ENCODE data around the gene OR8J1. TPM values are rescaled to one million over a fixed set of nuclear protein-coding genes. Genes with fewer than 3 reads are reported as not detected.
"Not testable (repeated sequence)": the region's sequence is repeated elsewhere in the genome, so short reads cannot be mapped to it uniquely, and the experiment has no call there.

OR8J1 gene
- polyA plus RNA-seq, 1 donor (not counting 4 experiments of a cell fraction or from before 2014, with no cell fraction given), result not detected

DNA sequence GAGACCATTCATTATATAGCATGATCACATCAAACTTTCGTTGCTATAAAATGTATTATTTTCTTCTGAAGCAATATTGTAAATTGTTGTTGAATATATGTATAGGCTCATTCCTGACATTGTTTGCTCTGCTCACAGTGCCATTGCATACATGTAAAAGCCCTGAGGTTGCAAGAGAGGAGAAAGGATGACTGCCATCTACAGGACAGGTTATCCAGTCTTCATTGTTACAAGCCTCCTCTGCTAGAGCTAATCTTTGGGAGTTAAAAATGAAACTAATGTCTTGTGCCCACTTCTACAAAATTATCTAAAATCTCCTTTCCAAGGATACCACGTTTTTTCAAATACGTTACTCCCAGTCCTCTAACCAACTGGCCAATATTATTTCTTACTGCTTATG is 42.0 kb downstream of the OR8J1 start:
- FAIRE-seq (no peak), DNase-seq (ENCODE audit: low read depth, low spot score) (no peak)
- dilution Hi-C loops (cut with MboI; ENCODE audit: extremely low pct_ligation_motif_present, low sequenced_read_pairs), result no loop called here
- Histone ChIP-seq H3K36me3 (ENCODE audit: control insufficient read depth in 2 of 2, extremely low read depth in 1 of 2, insufficient read depth in 2 of 2, low read length in 2 of 2) (no peaks in the 10 kb centered on the region), H2AFZ (ENCODE audit: control insufficient read depth, low read length) (no peak overlapping the region), H3K9me1 (ENCODE audit: control insufficient read depth, extremely low read depth, insufficient read depth, low read length) (no peaks in the 10 kb centered on the region), H3K4me3 (ENCODE audit: control insufficient read depth in 2 of 3, extremely low read depth in 1 of 3, insufficient read depth in 2 of 3, low read depth in 1 of 3, low read length in 3 of 3) (no peak overlapping the region), H3K4me1 (ENCODE audit: control insufficient read depth, extremely low read depth, insufficient read depth, low read length) (no peaks in the 10 kb centered on the region), H3K9me3 (ENCODE audit: control insufficient read depth, low read depth, low read length) (no peaks in the 10 kb centered on the region), H4K20me1 (ENCODE audit: control insufficient read depth, extremely low read depth, insufficient read depth, low read length) (no peaks in the 10 kb centered on the region), H3K9ac (ENCODE audit: control insufficient read depth, extremely low read depth, insufficient read depth, low read length) (no peak overlapping the region), H3K4me2 (ENCODE audit: control insufficient read depth, extremely low read depth, insufficient read depth, low read depth, low read length) (no peak overlapping the region), H3K27ac (ENCODE audit: control insufficient read depth, insufficient read depth, low read length) (no peak overlapping the region), H3K79me2 (ENCODE audit: control insufficient read depth, insufficient read depth, low read length) (no peaks in the 10 kb centered on the region), H3K27me3 (ENCODE audit: control insufficient read depth, extremely low read depth, insufficient read depth, low read length) (no peaks in the 10 kb centered on the region)
- TF ChIP-seq EZH2 (IDR thresholded peaks at IDR 0.05; ENCODE audit: low read length), result no peak
- TF ChIP-seq, protein P1, sequence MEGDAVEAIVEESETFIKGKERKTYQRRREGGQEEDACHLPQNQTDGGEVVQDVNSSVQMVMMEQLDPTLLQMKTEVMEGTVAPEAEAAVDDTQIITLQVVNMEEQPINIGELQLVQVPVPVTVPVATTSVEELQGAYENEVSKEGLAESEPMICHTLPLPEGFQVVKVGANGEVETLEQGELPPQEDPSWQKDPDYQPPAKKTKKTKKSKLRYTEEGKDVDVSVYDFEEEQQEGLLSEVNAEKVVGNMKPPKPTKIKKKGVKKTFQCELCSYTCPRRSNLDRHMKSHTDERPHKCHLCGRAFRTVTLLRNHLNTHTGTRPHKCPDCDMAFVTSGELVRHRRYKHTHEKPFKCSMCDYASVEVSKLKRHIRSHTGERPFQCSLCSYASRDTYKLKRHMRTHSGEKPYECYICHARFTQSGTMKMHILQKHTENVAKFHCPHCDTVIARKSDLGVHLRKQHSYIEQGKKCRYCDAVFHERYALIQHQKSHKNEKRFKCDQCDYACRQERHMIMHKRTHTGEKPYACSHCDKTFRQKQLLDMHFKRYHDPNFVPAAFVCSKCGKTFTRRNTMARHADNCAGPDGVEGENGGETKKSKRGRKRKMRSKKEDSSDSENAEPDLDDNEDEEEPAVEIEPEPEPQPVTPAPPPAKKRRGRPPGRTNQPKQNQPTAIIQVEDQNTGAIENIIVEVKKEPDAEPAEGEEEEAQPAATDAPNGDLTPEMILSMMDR (optimal IDR thresholded peaks at IDR 0.05 in 1 of 3, IDR thresholded peaks at IDR 0.05 in 1 of 3, conservative IDR thresholded peaks at IDR 0.05 in 1 of 3; ENCODE audit: extremely low read depth in 1 of 3, insufficient read depth in 2 of 3, low read length in 3 of 3), result no peak

DNA sequence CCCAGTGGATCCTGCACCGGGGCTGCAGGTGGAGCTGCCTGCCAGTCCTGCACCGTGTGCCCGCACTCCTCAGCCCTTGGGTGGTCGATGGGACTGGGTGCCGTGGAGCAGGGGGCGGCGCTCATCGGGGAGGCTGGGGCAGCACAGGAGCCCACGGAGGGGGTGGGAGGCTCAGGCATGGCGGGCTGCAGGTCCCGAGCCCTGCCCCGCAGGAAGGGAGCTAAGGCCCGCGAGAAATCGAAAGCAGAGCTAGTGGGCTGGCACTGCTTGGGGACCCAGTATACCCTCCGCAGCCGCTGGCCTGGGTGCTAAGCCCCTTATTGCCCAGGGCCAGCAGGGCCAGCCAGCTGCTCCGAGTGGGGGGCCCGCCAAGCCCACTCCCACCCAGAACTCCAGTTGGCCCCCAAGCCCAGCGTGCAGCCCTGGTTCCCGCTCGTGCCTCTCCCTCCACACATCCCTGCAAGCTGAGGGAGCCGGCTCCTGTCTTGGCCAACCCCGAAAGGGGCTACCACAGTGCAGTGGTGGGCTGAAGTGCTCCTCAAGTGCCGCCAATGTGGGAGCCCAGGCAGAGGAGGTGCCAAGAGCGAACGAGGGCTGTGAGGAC is 47.9 kb downstream of the OR8J1 start:
- H3K9me3 ChIP-seq (ENCODE audit: control insufficient read depth, low read depth, low read length); H3K79me2 ChIP-seq (ENCODE audit: control insufficient read depth, insufficient read depth, low read length); H3K36me3 ChIP-seq (ENCODE audit: control insufficient read depth in 2 of 2, extremely low read depth in 1 of 2, insufficient read depth in 2 of 2, low read length in 2 of 2); H3K9ac ChIP-seq (ENCODE audit: control insufficient read depth, extremely low read depth, insufficient read depth, low read length); H2AFZ ChIP-seq (ENCODE audit: control insufficient read depth, low read length); H3K27me3 ChIP-seq (ENCODE audit: control insufficient read depth, extremely low read depth, insufficient read depth, low read length); H3K27ac ChIP-seq (ENCODE audit: control insufficient read depth, insufficient read depth, low read length); H3K4me3 ChIP-seq (ENCODE audit: control insufficient read depth in 2 of 3, extremely low read depth in 1 of 3, insufficient read depth in 2 of 3, low read depth in 1 of 3, low read length in 3 of 3); H3K4me2 ChIP-seq (ENCODE audit: control insufficient read depth, extremely low read depth, insufficient read depth, low read depth, low read length); FAIRE-seq; H3K4me1 ChIP-seq (ENCODE audit: control insufficient read depth, extremely low read depth, insufficient read depth, low read length); H3K9me1 ChIP-seq (ENCODE audit: control insufficient read depth, extremely low read depth, insufficient read depth, low read length); dilution Hi-C loops (cut with MboI; ENCODE audit: extremely low pct_ligation_motif_present, low sequenced_read_pairs); H4K20me1 ChIP-seq (ENCODE audit: control insufficient read depth, extremely low read depth, insufficient read depth, low read length); DNase-seq (ENCODE audit: low read depth, low spot score): not testable (repeated sequence)

DNA sequence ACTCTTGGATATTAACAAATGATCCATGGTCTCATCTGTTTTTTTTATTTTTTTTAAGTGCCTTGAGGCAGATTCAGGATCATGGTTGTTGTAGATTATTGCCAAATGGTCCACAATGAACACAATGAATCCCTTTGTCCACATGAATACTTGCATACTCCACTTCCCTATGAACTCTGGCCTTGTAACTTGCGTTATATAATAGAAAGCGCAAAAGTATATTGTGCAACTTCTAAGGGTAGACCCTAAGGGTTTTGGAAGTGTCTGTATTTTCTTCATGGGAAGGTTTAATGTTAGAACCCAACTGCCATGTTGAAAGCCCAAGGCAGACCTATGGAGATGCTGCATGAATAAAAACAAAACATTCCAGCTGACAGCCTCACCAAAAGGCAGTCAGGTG is 50.3 kb downstream of the OR8J1 start:
- TF ChIP-seq, protein P1 (optimal IDR thresholded peaks at IDR 0.05 in 1 of 3, IDR thresholded peaks at IDR 0.05 in 1 of 3, conservative IDR thresholded peaks at IDR 0.05 in 1 of 3; ENCODE audit: extremely low read depth in 1 of 3, insufficient read depth in 2 of 3, low read length in 3 of 3), result no peak
- Histone ChIP-seq H3K27ac (ENCODE audit: control insufficient read depth, insufficient read depth, low read length) (no peak overlapping the region), H3K79me2 (ENCODE audit: control insufficient read depth, insufficient read depth, low read length) (no peaks in the 10 kb centered on the region), H2AFZ (ENCODE audit: control insufficient read depth, low read length) (no peak overlapping the region), H3K9me3 (ENCODE audit: control insufficient read depth, low read depth, low read length) (no peaks in the 10 kb centered on the region), H3K36me3 (ENCODE audit: control insufficient read depth in 2 of 2, extremely low read depth in 1 of 2, insufficient read depth in 2 of 2, low read length in 2 of 2) (no peaks in the 10 kb centered on the region), H3K9ac (ENCODE audit: control insufficient read depth, extremely low read depth, insufficient read depth, low read length) (no peak overlapping the region), H3K4me1 (ENCODE audit: control insufficient read depth, extremely low read depth, insufficient read depth, low read length) (no peaks in the 10 kb centered on the region), H4K20me1 (ENCODE audit: control insufficient read depth, extremely low read depth, insufficient read depth, low read length) (no peaks in the 10 kb centered on the region), H3K9me1 (ENCODE audit: control insufficient read depth, extremely low read depth, insufficient read depth, low read length) (no peaks in the 10 kb centered on the region), H3K27me3 (ENCODE audit: control insufficient read depth, extremely low read depth, insufficient read depth, low read length) (no peaks in the 10 kb centered on the region), H3K4me3 (ENCODE audit: control insufficient read depth in 2 of 3, extremely low read depth in 1 of 3, insufficient read depth in 2 of 3, low read depth in 1 of 3, low read length in 3 of 3) (no peak overlapping the region), H3K4me2 (ENCODE audit: control insufficient read depth, extremely low read depth, insufficient read depth, low read depth, low read length) (no peak overlapping the region)
- no peak for DNase-seq (ENCODE audit: low read depth, low spot score)
- FAIRE-seq, result no peak
- dilution Hi-C loops (cut with MboI; ENCODE audit: extremely low pct_ligation_motif_present, low sequenced_read_pairs), result no loop called here

All from keratinocyte (primary cell).